ENCODE data around the gene USP17L18.
"Not testable (repeated sequence)": the region's sequence is repeated elsewhere in the genome, so short reads cannot be mapped to it uniquely, and the experiment has no call there.

The USP17L18 gene

GRCh38 chr4:9247953-9248680, at the start of gene USP17L18:
Gene USP17L18 (plus strand): TSS chr4:9248630. CDS start chr4:9248630, 0 bp downstream.
- peak; percentile 0 for DNase-seq (ENCODE audit: low spot score)

GRCh38 chr4:9210357-9210756, 38.1 kb upstream of the USP17L18 start, which contains the start of gene USP17L10:
Gene USP17L10 (plus strand): TSS chr4:9210657. CDS start chr4:9210657, 0 bp downstream.
- DNase-seq (ENCODE audit: low spot score): not testable (repeated sequence)

GRCh38 chr4:9214701-9215100, 33.7 kb upstream of the USP17L18 start:
- not testable (repeated sequence) for DNase-seq (ENCODE audit: low spot score)

GRCh38 chr4:9215105-9215504, 33.3 kb upstream of the USP17L18 start, which contains the start of gene USP17L11:
Gene USP17L11 (plus strand): TSS chr4:9215405. CDS start chr4:9215405, 0 bp downstream.
- not testable (repeated sequence) for DNase-seq (ENCODE audit: low spot score)

GRCh38 chr4:9219852-9220251, 28.6 kb upstream of the USP17L18 start, which contains the start of gene USP17L12:
Gene USP17L12 (plus strand): TSS chr4:9220152. CDS start chr4:9220152, 0 bp downstream.
- DNase-seq (ENCODE audit: low spot score): not testable (repeated sequence)

GRCh38 chr4:9224596-9224995, 23.8 kb upstream of the USP17L18 start, which contains the start of gene USP17L13:
Gene USP17L13 (plus strand): TSS chr4:9224896. CDS start chr4:9224896, 0 bp downstream.
- not testable (repeated sequence) for DNase-seq (ENCODE audit: low spot score)

- DNase-seq (ENCODE audit: low spot score): not testable (repeated sequence)
These were observed 18.2 kb upstream of the USP17L18 start for GRCh38 chr4:9230249-9230648.

GRCh38 chr4:9234085-9234484, 14.3 kb upstream of the USP17L18 start, which contains the start of gene USP17L15:
Gene USP17L15 (plus strand): TSS chr4:9234385. CDS start chr4:9234385, 0 bp downstream.
- not testable (repeated sequence) for DNase-seq (ENCODE audit: low spot score)

- DNase-seq (ENCODE audit: low spot score): not testable (repeated sequence)
These were observed 10.0 kb upstream of the USP17L18 start for GRCh38 chr4:9238461-9238860.

- DNase-seq (ENCODE audit: low spot score): not testable (repeated sequence)
These were observed 4.9 kb upstream of the USP17L18 start, which contains the start of gene USP17L17 for GRCh38 chr4:9243579-9243978. Gene USP17L17 (plus strand): TSS chr4:9243879. CDS start chr4:9243879, 0 bp downstream.

- not testable (repeated sequence) for DNase-seq (ENCODE audit: low spot score)
These were observed 4.6 kb downstream of the USP17L18 start, which contains the start of gene USP17L19 for GRCh38 chr4:9253078-9253477. Gene USP17L19 (plus strand): TSS chr4:9253378. CDS start chr4:9253378, 0 bp downstream.

GRCh38 chr4:9257824-9258223, 9.4 kb downstream of the USP17L18 start, which contains the start of gene USP17L20:
Gene USP17L20 (plus strand): TSS chr4:9258124. CDS start chr4:9258124, 0 bp downstream.
- not testable (repeated sequence) for DNase-seq (ENCODE audit: low spot score)

GRCh38 chr4:9262572-9262971, 14.1 kb downstream of the USP17L18 start, which contains the start of gene USP17L21:
Gene USP17L21 (plus strand): TSS chr4:9262872. CDS start chr4:9262872, 0 bp downstream.
- DNase-seq (ENCODE audit: low spot score): not testable (repeated sequence)

GRCh38 chr4:9267319-9267718, 18.9 kb downstream of the USP17L18 start, which contains the start of gene USP17L22:
Gene USP17L22 (plus strand): TSS chr4:9267619. CDS start chr4:9267619, 0 bp downstream.
- not testable (repeated sequence) for DNase-seq (ENCODE audit: low spot score)

- DNase-seq (ENCODE audit: low spot score): not testable (repeated sequence)
These were observed 23.3 kb downstream of the USP17L18 start for GRCh38 chr4:9271719-9272118.
